Choroid plexus epithelial cell (primary cell): ENCODE results near the gene KRT37.

Experiments
- DNase-seq: peaks from one replicate; pipeline ENCODE4 v3.0.0-alpha.2; 2010; ENCODE audit warnings: low read depth
- H3K4me3 ChIP-seq: 2 replicates; pipeline ENCODE4 v1.5.1; 2011; ENCODE audit warnings: low read depth, mild to moderate bottlenecking, control low read depth, low read length, moderate library complexity
- CTCF ChIP-seq: conservative IDR thresholded peaks from 2 replicates; pipeline ENCODE4 v1.5.1; 2011; ENCODE audit warnings: low read depth, mild to moderate bottlenecking, control low read depth, inconsistent platforms, low read length, moderate library complexity

KRT37 gene

GRCh38 chr17:41377546-41377945 is 46.8 kb downstream of the KRT37 start:
- DNase-seq, result peak; percentile 65
- TF ChIP-seq CTCF, result no peak
- H3K4me3 ChIP-seq, result no peak overlapping the region
